NCI-H1048 (cell line): ENCODE data around the gene CXCL12.

ENCODE experiments used
- DNase-seq: peaks from one replicate; lab custom pipeline; 2025; lab: John Stamatoyannopoulos, UW

The CXCL12 gene

DNA sequence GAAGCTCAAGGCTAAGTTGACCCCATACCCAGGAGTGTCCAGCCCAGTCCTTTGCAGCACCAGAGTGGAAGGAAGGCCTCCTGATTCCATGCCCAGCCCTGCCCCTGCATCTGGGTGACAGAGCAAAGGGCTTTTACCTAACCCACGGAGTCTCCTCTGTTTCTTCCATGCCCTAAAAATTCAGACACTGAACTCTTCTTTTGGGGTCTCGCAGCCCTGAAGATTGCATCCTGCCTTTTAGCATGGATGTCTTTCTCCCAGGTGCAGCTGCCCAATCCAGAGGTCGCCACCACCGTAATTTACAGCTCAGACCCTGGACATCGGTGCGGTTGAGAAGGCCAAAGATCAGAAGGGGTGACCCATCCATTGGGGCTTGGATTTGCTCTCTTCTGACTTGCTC is 50.8 kb downstream of the CXCL12 start:
- DNase-seq: no peak

DNA sequence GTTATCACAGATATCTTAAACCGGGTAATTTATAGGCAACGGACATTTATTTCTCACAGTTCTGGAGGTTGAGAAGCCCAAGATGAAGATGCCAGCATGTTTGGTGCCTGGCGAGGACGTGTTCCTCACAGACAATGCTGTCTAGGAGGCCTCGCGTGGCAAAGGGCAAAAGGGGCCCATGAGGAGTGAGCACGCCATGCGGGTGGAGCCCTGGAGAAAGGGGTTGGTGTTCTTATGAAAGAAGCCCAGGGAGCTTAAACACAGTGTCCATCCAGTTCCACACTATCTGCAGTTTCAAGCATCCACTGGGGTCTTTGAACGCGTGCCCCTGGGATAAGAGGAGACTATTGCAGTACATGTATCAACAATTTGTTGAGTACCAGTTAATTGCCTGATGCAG is 51.4 kb downstream of the CXCL12 start:
- no peak for DNase-seq

DNA sequence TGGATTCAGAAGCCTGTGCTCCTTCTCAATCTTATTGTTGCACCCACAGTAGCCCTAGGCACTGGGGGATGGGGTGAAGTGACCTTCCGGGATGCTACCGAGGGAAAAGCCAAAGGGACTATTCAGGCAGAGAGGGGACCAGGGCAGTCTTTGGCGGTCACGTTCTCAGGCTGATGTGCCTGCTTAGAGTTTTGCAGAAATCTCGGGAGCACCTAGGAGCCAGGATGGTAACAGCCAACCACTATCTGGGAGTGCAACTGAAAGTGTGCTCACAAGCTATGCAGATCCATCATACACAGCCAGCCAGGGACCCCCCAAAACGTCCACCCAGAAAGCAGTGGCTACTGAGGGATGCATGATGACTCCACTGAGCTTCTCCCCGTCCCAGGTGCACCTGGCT is 52.4 kb downstream of the CXCL12 start:
- DNase-seq: no peak

DNA sequence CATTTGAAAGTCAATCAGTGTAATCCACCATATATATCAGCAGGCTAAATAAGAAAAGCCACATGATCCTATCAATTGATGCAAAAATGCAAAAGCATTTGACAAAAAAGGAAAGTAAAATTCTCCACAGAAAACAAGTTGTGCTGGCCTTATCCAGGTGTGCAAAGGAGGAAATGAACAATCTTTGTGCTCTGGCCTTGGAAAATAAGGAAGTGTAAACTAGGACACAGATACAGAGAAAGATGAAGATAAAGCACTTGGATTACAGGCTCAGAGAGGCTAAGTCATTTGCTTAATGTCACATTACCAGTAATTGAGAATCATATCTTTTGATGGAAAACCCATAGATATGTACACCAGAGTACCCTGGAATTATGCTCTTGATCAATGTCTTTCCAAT is 54.5 kb downstream of the CXCL12 start:
- no peak for DNase-seq

DNA sequence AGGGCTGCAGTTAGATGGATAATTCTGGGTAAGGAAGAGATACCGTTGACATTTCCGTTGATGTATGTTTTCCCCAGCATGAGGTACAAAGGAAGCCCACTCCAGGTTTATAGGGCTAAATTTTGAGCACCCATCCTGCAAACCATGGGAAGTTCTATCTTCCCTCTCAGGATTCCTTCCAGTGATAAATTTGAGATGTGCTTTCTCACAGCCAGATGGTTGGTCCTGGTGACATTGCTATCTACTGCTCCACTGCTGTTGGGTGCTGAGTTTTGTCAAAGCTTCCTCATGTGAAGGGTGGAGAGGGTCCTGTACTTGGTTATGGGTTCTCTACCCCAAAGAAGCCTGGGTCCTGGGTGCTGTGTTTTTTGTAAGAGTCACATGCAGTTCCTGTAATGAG is 57.4 kb downstream of the CXCL12 start:
- no peak for DNase-seq
